Activated B cell treated with CpG ODN at 0.5 μM for 24 hours (primary cell): Measurements from ENCODE around the gene SEMA6B. TPM values are rescaled to one million over a fixed set of nuclear protein-coding genes. Genes with fewer than 3 reads are reported as not detected.

ENCODE experiments used
- ATAC-seq: fragments of 200-7000 bp; cut with Tn5 transposase; one replicate; pipeline ENCODE4 v1.10.0; 2021; ENCODE audit warnings: low read depth, mild to moderate bottlenecking, moderate library complexity
- CTCF ChIA-PET: fragments of 350-600 bp; sonication (Branson Sonifier 250); formaldehyde crosslinking; loops from one replicate; lab custom pipeline; 2021; ENCODE audit warnings: antibody characterized with exemption; lab: Charles Lee
- POLR2A ChIA-PET: fragments of 350-600 bp; sonication (Branson Sonifier 250); formaldehyde crosslinking; loops from one replicate; lab custom pipeline; 2021; ENCODE audit warnings: antibody characterized with exemption; lab: Charles Lee
- DNase-seq: peaks from one replicate; pipeline ENCODE4 v3.0.0; 2022
- H3K27ac Mint-ChIP-seq: one replicate; pipeline ENCODE4 v1.8.0; 2020; ENCODE audit warnings: mixed read lengths
- H3K27me3 Mint-ChIP-seq: one replicate; pipeline ENCODE4 v1.8.0; 2021; ENCODE audit warnings: mixed read lengths
- H3K36me3 Mint-ChIP-seq: one replicate; pipeline ENCODE4 v1.8.0; 2021; ENCODE audit warnings: low read depth, mixed read lengths
- H3K4me1 Mint-ChIP-seq: one replicate; pipeline ENCODE4 v1.8.0; 2021; ENCODE audit warnings: mixed read lengths
- H3K4me3 Mint-ChIP-seq: one replicate; pipeline ENCODE4 v1.8.0; 2020; ENCODE audit warnings: mild to moderate bottlenecking, mixed read lengths
- H3K9me3 Mint-ChIP-seq: one replicate; pipeline ENCODE4 v1.8.0; 2020; ENCODE audit warnings: mixed read lengths
- CTCF ChIP-seq: fragments of 200-600 bp; IDR thresholded peaks from one replicate; pipeline ENCODE4 v1.8.0; 2022; ENCODE audit warnings: antibody characterized with exemption, mild to moderate bottlenecking
- intact Hi-C: fragments of 100-400 bp; cut with micrococcal nuclease; formaldehyde crosslinking; loops from one replicate; pipeline ENCODE4 v1.15.1; 2024
- total RNA-seq: library from RNA; stranded (reverse); gene quantifications from 2 replicates; pipeline ENCODE4 v1.2.3, GENCODE V29; 2022

The SEMA6B gene
- total RNA-seq, 1 donor from 2014 or later, result 0.11 TPM

DNA sequence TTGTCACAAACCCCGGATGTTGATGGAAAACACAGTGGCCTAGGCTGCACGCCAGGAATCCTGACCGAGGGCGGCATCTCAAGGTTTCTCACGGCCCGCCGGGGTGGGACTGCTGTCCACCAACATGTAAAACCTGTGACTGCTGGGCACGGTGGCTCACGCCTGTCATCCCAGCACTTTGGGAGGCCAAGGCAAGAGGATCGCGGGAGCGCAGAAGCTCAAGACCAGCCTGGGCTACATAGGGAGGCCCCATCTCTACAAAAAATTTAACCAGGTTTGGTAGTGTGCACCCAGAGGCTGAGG is 52.4 kb downstream of the SEMA6B start:
- no peaks in the 10 kb centered on the region for H3K27me3 Mint-ChIP-seq
- ATAC-seq (no peak), DNase-seq (no peak)
- CTCF ChIA-PET, result no interaction called here
- intact Hi-C loops, result no loop called here
- no peak for TF ChIP-seq CTCF
- peaks cover 20% of the 10 kb centered on the region for H3K36me3 Mint-ChIP-seq
- no peak overlapping the region for H3K27ac Mint-ChIP-seq
- POLR2A ChIA-PET, result no interaction called here
- H3K4me3 Mint-ChIP-seq, result no peak overlapping the region
- H3K9me3 Mint-ChIP-seq, result no peaks in the 10 kb centered on the region
- no peaks in the 10 kb centered on the region for H3K4me1 Mint-ChIP-seq

GRCh38 chr19:4506449-4507149 is 52.9 kb downstream of the SEMA6B start:
- Mint-ChIP-seq H3K27ac (no peak overlapping the region), H3K9me3 (no peaks in the 10 kb centered on the region), H3K27me3 (no peaks in the 10 kb centered on the region), H3K36me3 (peaks cover 21% of the 10 kb centered on the region), H3K4me1 (no peaks in the 10 kb centered on the region), H3K4me3 (no peak overlapping the region)
- intact Hi-C loops, result no loop called here
- no peak for TF ChIP-seq CTCF
- no peak for DNase-seq
- no peak for ATAC-seq
- ChIA-PET POLR2A (no interaction called here), CTCF (no interaction called here)

GRCh38 chr19:4505570-4506448 is 53.7 kb downstream of the SEMA6B start:
- TF ChIP-seq CTCF, result no peak
- Mint-ChIP-seq H3K36me3 (peaks cover 23% of the 10 kb centered on the region), H3K27me3 (no peaks in the 10 kb centered on the region), H3K4me3 (no peak overlapping the region), H3K27ac (no peak overlapping the region), H3K4me1 (no peaks in the 10 kb centered on the region), H3K9me3 (no peaks in the 10 kb centered on the region)
- intact Hi-C loops, result no loop called here
- DNase-seq, result no peak
- ChIA-PET CTCF (no interaction called here), POLR2A (no interaction called here)
- ATAC-seq, result no peak

GRCh38 chr19:4504891-4505569 is 54.5 kb downstream of the SEMA6B start:
- ChIA-PET POLR2A (no interaction called here), CTCF (no interaction called here)
- no peak overlapping the region for H3K4me3 Mint-ChIP-seq
- no peak for TF ChIP-seq CTCF
- H3K36me3 Mint-ChIP-seq, result peaks cover 27% of the 10 kb centered on the region
- no peak overlapping the region for H3K27ac Mint-ChIP-seq
- no peaks in the 10 kb centered on the region for H3K4me1 Mint-ChIP-seq
- no peak for DNase-seq
- no peak for ATAC-seq
- intact Hi-C loops, result no loop called here
- no peaks in the 10 kb centered on the region for H3K27me3 Mint-ChIP-seq
- no peaks in the 10 kb centered on the region for H3K9me3 Mint-ChIP-seq

- no peak for ATAC-seq
- Mint-ChIP-seq H3K4me3 (no peak overlapping the region), H3K36me3 (peaks cover 34% of the 10 kb centered on the region), H3K4me1 (no peaks in the 10 kb centered on the region), H3K27ac (no peak overlapping the region), H3K27me3 (no peaks in the 10 kb centered on the region), H3K9me3 (no peaks in the 10 kb centered on the region)
- DNase-seq, result no peak
- POLR2A ChIA-PET, result no interaction called here
- no peak for TF ChIP-seq CTCF
- intact Hi-C loops, result no loop called here
- CTCF ChIA-PET, result no interaction called here
Measured at GRCh38 chr19:4504297-4504701, 55.2 kb downstream of the SEMA6B start.
